HG03139 (cell line): ENCODE results near the gene INTS4.
A peak's percentile ranks its signal among the peaks of the same experiment; 100 is the strongest.
"Not testable (repeated sequence)": the region's sequence is repeated elsewhere in the genome, so short reads cannot be mapped to it uniquely, and the experiment has no call there.

Source experiments
- ATAC-seq: cut with Tn5 transposase; IDR thresholded peaks from one replicate; pipeline ENCODE4 v1.9.1; 2021; ENCODE audit not compliant: unreplicated experiment

The INTS4 gene

DNA sequence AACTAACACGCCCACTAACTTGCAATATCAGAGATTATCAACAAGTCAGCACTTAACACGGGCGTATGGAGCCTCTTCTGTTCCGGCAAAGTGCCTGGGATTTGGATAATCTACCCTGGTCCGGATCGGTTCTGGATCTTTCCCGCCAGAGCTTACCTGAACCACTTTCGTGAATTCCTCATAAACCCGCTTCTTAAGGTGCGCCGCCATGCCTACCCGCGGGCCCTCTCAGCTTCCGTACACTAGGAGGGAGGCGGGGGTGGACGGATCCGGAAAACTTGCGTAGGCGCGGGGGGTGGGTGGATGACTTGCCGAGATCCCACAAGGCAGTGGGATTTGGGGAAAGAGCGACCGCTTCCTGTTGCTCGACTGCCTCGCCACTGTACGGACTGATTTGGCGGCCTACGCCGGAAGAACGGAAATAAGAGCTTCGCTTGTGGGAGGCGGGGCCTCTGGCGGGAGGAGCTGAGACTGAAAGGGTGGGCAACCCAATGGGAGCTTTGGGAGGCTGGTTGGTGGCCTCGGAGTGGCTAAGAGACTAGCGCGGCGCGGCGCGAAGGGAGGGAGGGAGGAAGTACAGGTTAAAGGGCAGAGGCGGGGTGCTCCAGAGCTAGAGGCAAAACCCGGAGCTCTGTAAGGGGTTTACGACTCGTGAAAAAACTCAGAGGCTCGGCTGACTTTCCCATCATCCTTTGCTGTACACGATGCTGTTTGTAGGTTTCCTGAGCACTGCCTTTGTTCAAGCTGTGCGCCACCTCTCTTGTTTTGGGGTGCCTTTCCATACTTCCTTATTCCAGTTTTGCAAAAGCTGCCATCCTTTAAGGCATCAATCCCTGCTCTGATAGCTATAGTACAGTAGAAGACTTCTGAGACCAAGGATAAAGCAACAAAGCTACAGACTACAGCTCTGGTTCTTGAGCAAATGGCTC is at the start of gene INTS4:
TSS of gene INTS4 (minus strand) at position 235 of the 929 bp plus-strand sequence. CDS start at position 210, 25 bp downstream.
- peak; percentile 97 for ATAC-seq

GRCh38 chr11:78041843-78042440 is 47.5 kb upstream of the INTS4 start:
- ATAC-seq, result no peak

DNA sequence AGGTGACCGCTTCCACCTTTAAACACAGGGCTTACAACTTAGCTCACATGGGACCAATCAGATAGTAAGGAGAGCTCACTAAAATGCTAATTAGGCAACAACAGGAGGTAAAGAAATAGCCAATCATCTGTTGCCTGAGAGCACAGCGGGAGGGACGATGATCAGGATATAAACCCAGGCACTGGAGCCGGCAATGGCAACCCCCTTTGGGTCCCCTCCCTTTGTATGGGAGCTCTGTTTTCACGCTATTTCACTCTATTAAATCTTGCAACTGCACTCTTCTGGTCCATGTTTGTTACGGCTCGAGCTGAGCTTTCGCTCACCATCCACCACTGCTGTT is 46.9 kb upstream of the INTS4 start:
- ATAC-seq, result not testable (repeated sequence)

DNA sequence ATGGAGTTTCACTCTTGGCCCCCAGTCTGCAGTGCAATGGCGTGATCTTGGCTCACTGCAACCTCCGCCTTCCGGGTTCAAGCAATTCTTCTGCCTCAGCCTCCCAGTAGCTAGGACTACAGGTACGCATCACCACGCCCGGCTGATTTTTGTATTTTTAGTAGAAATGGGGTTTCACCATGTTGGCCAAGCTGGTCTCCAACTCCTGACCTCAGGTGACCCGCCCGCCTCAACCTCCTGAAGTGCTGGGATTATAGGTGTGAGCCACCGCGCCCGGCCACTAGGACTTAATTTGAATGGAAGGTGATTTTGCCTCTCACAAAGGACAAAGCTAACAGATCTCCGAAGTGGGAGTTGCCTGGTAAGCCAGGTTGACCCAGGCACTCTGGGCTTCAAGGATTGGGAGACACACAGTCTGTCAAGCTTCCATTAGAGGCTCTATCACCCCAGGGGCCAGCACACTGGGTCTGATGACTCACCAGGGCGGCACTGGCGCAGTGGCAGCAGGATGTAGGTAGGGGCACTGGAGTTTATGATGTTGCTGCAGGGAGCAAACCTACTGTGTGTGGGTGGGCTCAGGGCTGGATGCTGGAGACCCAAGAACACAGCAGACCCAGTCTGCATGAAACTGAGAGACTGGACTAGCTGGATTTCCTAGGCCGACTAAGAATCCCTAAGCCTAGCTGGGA is 46.4 kb upstream of the INTS4 start:
- no peak for ATAC-seq

DNA sequence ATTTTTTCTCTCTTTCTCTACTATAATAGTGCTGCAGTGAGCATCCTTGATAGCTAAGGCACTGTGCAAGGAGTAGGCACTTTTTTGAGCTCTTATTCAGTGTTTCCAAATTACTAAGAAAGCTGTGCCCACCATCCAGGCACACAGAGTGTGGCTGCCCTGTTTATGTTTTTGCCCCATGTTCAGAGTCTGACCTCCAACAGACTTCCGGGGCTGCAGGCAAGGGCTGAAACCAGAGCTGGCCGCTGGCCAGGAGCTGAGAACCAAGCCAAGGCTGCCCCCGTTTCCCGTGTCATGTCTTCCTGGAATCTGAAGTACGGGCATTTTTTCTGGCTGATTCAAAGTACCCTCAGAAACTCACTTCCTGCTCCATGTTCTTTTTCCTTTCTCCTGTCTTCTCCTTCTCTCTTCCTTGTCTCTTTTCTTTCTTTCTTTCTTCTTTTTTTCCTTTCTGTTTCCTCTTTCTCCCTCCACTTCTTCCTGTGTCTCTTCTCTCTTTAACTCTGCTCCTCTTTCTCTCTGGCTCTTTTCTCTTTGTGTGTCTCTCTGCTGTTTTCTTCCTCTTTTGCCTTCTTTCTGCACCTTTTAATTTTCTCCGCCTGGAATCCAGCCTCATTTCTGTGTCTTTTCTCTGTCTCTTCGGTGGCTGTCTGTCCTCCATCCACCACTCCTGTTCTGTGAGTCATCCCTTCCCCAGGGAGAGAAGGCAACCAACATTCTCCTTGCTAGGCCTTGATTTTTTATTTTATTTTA is 45.6 kb upstream of the INTS4 start:
- ATAC-seq, result peak; percentile 81

DNA sequence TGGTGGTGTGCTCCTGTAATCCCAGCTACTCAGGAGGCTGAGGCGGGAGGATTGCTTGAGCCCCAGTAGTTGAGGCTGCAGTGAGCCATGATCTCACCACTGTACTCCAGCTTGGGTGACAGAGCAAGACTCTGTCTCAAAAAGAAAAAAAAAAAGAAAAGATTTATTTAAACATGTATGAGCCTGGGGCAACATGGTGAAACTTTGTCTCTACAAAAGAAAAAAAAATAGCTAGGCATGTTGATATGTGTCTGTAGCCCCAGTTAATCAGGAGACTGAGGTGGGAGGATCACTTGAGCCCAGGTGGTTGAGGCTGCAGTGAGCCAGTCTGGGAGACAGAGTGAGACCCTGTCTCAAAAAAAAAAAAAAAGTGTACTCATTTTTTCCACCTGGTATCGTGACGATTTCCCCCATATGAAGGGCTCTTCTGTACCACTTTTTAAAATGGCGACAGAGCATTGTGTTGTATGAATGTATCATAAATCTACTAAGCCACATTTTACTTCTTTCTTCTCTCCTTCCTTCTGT is 45.0 kb upstream of the INTS4 start:
- ATAC-seq, result no peak

DNA sequence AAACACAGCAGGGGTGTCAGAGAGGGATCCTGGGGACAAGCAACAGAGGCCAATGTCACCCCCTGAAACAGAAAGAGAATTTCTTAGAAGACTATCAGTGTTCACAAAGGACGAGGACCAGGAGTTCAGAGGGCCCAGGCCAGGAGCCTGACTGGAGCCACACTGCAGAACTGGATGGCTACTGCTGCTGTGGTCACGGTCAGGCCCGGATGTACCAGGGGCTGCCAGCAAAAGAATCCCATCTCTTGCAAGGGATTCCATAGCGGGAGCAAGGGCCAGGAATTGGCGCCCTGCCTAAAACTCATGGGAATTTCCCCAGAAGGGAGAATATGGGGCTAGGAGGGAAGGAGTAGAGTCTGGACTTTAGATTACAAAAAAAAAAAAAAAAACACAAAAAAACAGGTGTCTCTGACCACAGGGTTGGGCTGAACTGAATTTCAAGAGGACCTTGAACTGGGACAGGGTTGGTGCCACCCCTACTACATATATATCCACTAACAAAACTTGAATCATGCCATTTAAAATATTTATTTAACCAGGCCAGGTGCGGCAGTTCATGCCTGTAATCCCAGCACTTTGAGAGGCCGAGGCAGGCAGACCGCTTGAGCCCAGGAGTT is 44.3 kb upstream of the INTS4 start:
- no peak for ATAC-seq

- no peak for ATAC-seq
Measured at GRCh38 chr11:78037825-78038620, 43.6 kb upstream of the INTS4 start.

DNA sequence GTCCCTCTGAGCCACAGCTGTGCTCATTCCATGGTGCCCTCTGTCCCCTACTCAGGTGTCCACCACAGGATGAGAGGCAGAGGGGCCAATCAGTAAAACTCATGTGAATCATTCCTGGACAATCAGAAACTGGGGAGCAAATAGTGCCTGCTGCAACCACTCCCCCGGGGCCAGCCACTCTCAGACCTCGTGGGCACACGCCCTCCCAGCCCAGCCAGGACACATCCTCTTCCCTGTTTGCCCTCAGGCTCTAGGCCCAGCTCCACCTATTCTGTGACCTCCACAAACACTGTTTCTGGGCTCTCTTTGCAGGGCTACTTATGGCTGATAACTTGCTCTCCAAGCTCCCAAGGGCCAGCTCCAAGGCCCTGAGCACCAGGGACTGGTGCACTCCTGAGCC is 42.6 kb upstream of the INTS4 start:
- ATAC-seq, result no peak

GRCh38 chr11:78036313-78036712 is 41.8 kb upstream of the INTS4 start:
- no peak for ATAC-seq

DNA sequence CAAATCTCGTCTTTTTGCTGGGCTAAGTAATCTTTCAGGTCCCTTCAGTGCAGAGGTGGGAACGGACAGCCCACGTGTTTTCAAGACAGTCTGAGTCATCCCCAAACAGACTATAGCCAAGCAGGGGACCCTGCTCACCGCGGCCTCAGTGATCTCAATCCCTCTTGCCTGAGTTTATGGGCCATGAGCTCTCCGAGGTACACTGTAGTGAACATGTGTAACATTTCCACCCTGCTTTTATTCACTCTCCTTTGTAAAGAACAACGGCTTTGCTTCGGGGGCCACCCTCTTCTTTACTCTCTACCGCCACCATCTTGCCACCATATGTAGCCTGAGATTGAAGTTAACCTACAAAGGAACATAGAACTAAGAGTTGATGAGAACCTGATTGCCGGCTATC is 40.2 kb upstream of the INTS4 start:
- ATAC-seq, result no peak

DNA sequence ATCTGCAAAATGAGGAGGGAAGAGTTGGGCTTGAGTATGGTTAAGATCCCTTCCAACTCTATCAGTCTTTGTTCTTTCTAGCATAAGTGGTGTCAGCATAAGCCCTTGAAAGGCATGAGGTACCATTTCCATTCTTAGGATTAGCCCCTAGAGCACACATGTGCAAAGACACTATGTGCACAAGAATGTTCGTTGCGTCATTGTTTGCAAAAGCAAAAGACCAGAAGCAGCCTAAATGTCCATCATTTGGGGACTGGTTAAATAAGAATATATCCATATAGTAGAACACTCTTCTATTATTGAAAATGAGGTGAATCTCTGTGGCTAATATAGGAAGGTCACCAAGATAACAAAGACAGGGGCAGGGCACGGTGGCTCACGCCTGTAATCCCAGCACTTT is 38.6 kb upstream of the INTS4 start:
- ATAC-seq, result no peak

DNA sequence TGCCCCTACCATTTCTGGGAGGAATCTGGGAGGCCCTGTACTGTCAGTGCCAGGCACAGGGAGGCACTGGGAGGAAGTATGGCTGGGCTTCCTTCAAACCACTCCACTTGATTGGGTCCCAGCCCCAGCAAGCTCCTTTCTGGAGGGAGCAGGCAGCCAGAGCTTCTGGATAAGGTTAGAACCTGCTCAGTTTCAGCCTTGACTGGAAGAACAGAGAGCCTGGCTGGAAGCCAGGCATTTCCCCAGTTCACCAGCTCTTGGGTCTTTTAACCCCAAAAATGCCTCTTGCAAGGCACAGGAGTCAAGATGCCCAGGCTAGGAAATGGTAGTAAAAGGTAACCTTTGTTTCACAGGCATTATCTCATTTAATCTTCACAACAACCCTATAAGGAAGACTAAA is 37.6 kb upstream of the INTS4 start:
- peak; percentile 12 for ATAC-seq

DNA sequence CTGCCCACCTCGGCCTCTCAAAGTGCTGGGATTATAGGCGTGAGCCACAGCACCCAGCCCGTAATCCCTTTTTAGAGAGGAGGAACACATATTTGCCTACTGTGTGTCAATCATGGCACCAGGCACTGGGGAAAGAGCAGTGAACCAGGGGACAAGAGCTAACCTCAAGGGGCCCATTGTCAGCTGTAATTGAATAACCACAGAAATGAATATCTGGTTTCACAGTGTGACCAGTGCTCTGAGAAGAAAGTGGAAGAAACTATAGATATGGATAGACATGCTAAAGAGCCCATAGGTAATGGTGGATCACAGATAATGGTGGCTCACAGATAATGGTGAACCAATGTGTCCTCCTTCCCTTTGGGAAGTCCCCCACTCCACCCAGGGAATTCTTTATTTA is 37.2 kb upstream of the INTS4 start:
- ATAC-seq, result peak; percentile 70

DNA sequence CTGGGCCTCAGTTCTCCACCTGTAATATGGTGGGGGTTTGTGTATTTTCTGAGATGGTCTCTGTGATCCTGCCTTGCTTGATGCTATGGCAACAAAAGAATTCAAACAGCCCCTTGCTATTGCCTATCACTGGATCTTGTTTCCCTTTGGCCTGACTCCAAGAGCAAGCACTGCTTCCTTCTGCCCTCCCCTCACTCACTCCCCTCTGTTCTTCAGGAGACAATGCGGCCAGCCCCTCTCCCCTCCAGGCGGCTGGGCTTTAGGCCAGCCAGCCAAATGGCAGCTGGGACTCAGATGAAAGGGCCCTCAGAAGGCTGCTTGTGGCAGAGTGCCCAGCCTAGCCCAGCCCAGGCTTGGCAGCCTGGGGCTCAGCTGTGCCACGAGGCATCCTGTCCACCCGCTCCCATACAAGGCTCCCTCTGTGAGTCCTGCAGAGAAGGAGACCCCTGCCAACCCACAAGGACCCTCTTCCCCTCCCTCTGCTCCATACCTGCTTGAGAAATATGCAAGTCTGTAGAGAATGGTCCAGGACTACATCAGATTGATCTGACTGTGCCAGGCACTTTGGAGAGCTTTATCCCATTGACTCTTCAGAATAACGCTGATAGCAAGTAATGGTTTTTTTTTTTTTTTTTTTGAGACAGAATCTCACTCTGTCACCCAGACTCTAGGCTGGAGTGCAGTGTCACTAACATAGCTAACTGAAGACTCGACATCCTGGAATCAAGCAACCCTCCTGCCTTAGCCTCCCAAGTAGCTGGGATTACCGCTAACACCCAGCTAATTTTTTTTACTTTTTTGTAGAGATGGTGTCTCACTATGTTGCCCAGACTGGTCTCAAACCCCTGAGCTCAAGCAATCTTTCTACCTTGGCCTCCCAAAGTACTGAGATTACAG is 36.2 kb upstream of the INTS4 start:
- no peak for ATAC-seq

DNA sequence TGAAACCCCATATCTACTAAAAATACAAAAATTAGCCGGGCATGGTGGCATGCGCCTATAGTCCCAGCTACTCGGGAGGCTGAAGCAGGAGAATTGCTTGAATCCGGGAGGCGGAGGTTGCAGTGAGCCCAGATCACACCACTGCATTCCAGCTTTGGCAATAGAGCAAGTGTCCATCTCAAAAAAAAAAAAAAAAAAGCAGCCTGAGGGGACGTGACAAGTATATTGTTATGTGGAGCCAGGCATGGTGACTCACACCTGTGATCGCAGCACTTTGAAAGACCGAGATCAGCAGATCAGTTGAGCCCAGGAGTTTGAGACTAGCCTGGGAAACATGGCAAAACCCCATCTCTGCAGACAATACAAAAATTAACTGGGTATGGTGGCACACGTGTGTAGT is 34.0 kb upstream of the INTS4 start:
- ATAC-seq, result not testable (repeated sequence)

DNA sequence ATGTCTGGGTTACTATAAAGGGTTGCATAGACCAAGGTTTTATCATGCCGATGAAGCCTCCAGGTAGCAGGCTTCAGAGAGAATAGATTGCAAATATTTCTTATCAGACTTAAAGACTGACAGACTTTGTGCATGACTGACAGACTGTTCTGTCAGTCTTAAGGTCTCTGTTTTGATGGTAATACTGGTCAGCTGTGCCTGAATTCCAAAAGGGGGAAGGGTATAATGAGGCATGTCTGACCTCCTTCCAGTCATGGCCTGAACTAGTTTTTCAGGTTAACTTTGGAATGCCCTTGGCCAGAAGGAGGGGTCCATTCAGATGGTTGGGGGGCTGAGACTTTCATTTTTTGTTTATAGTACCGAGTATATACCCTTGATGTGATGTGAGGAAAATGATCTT is 33.3 kb upstream of the INTS4 start:
- ATAC-seq, result no peak

DNA sequence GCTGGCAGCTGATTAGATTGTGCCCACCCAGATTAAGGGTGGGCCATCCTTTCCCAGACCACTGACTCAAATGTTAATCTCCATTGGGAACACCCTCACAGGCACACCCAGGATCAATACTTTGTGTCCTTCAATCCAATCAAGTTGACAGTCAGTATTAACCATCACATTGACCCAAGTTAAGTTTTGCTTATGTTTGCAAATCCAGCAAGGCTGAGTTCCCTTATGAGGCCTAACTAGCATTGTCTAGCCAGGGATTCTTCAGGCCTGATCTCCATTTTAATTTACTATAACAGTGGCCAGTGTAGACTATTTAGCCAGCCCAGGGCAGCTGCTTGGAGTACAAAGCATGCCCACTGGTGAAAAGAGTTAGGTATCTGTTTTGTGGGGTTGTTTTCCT is 30.9 kb upstream of the INTS4 start:
- no peak for ATAC-seq

GRCh38 chr11:78023426-78023825 is 29.0 kb upstream of the INTS4 start:
- ATAC-seq, result no peak
